ENCODE measurements around the gene NHSL2.

NHSL2 gene

GRCh38 chrX:72038868-72039267 lies 128.2 kb downstream of the NHSL2 start:
- H3K4me3 ChIP-seq (ENCODE audit: control insufficient read depth, low read depth, low read length), result no peak overlapping the region
- no peak for TF ChIP-seq CTCF (IDR thresholded peaks at IDR 0.05; ENCODE audit: control insufficient read depth, insufficient read depth, low read depth, low read length, missing control alignments)
- DNase-seq (ENCODE audit: low read depth), result no peak

- no peak overlapping the region for H3K4me3 ChIP-seq (ENCODE audit: control insufficient read depth, low read depth, low read length)
- DNase-seq (ENCODE audit: low read depth), result no peak
- no peak for TF ChIP-seq CTCF (IDR thresholded peaks at IDR 0.05; ENCODE audit: control insufficient read depth, insufficient read depth, low read depth, low read length, missing control alignments)
Measured at GRCh38 chrX:72040506-72040905, 129.9 kb downstream of the NHSL2 start.

- TF ChIP-seq CTCF (IDR thresholded peaks at IDR 0.05; ENCODE audit: control insufficient read depth, insufficient read depth, low read depth, low read length, missing control alignments), result no peak
- H3K4me3 ChIP-seq (ENCODE audit: control insufficient read depth, low read depth, low read length), result no peak overlapping the region
- no peak for DNase-seq (ENCODE audit: low read depth)
Measured at GRCh38 chrX:72041176-72041575, 130.5 kb downstream of the NHSL2 start.

GRCh38 chrX:72041871-72042851 lies 131.5 kb downstream of the NHSL2 start:
- no peak overlapping the region for H3K4me3 ChIP-seq (ENCODE audit: control insufficient read depth, low read depth, low read length)
- no peak for DNase-seq (ENCODE audit: low read depth)
- TF ChIP-seq CTCF (IDR thresholded peaks at IDR 0.05; ENCODE audit: control insufficient read depth, insufficient read depth, low read depth, low read length, missing control alignments), result no peak

- H3K4me3 ChIP-seq (ENCODE audit: control insufficient read depth, low read depth, low read length), result no peak overlapping the region
- DNase-seq (ENCODE audit: low read depth), result no peak
- no peak for TF ChIP-seq CTCF (IDR thresholded peaks at IDR 0.05; ENCODE audit: control insufficient read depth, insufficient read depth, low read depth, low read length, missing control alignments)
Measured at GRCh38 chrX:72042852-72043248, 132.2 kb downstream of the NHSL2 start.

- DNase-seq (ENCODE audit: low read depth), result no peak
- no peak for TF ChIP-seq CTCF (IDR thresholded peaks at IDR 0.05; ENCODE audit: control insufficient read depth, insufficient read depth, low read depth, low read length, missing control alignments)
Measured at GRCh38 chrX:72043636-72044035, 133.0 kb downstream of the NHSL2 start.

More at GRCh38 chrX:72043636-72044035, 133.0 kb downstream of the NHSL2 start:
- no peak overlapping the region for H3K4me3 ChIP-seq (ENCODE audit: control insufficient read depth, low read depth, low read length)

Data from AG09309 (cell line).